DMS53 (cell line): ENCODE measurements around the gene SOX15.

Experiments
- DNase-seq: peaks from one replicate; lab custom pipeline; 2025; lab: John Stamatoyannopoulos, UW

Gene SOX15

DNA sequence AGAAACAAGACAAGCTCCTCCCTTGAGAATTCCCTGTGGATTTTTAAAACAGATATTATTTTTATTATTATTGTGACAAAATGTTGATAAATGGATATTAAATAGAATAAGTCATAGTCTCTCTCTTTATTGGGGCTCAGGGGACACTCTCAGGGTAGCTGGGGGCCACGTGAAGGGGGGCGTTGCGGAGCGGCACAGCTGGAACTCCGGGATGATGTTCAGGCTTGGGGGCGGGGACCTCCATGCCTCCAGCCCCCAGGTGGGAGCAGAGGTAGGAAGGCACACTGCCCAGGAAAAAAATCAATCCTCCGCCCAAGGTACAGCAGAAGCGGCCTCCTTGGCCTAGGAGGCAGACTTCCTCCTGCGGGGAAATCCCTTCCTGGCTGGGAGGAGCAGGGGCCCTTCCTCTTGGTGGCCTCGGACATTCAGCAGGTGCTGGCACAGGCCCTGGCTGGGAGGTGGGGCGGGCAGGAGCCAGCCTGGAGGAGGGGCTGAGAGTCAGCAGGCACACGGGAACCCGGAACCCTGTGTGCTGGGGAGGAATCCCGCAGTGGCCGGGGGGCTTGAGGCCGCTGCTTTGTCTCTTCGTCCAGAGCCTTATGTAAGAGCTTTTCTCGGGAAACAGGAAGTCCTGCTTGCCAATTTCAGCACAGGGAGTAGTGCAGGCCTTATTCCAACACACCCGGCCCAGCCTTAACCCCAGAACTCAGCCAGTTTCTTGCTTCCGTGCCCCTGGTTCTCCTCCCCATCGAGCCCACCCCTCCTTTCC lies 31.9 kb downstream of the SOX15 start:
- peak; percentile 97 for DNase-seq

DNA sequence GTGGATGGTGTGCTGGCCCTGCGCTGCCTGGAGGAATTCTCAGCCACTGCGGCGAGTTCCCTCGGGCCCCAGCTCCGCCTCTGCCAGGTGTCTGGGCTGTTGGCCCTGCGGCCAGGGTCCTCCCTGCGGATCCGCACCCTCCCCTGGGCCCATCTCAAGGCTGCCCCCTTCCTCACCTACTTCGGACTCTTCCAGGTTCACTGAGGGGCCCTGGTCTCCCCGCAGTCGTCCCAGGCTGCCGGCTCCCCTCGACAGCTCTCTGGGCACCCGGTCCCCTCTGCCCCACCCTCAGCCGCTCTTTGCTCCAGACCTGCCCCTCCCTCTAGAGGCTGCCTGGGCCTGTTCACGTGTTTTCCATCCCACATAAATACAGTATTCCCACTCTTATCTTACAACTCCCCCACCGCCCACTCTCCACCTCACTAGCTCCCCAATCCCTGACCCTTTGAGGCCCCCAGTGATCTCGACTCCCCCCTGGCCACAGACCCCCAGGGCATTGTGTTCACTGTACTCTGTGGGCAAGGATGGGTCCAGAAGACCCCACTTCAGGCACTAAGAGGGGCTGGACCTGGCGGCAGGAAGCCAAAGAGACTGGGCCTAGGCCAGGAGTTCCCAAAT lies 32.6 kb downstream of the SOX15 start:
- no peak for DNase-seq

DNA sequence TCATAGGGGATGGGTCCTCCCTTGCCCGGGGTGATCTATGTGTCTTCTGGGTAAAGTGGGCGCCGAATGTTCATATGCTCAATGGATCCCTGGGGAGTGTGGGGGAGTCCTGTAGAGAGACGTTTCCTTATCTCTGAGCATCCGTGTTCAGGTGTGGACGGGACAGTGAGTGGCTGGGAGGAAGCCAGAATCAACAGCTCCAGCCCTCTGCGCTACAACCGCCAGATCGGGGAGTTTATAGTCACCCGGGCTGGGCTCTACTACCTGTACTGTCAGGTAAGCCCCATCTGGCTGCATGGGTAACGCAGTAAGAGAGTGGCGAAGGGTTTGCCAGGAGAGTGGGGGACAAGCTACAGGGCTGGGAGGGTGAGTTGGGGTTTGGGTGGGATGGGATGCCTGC lies 33.3 kb downstream of the SOX15 start:
- DNase-seq, result no peak

DNA sequence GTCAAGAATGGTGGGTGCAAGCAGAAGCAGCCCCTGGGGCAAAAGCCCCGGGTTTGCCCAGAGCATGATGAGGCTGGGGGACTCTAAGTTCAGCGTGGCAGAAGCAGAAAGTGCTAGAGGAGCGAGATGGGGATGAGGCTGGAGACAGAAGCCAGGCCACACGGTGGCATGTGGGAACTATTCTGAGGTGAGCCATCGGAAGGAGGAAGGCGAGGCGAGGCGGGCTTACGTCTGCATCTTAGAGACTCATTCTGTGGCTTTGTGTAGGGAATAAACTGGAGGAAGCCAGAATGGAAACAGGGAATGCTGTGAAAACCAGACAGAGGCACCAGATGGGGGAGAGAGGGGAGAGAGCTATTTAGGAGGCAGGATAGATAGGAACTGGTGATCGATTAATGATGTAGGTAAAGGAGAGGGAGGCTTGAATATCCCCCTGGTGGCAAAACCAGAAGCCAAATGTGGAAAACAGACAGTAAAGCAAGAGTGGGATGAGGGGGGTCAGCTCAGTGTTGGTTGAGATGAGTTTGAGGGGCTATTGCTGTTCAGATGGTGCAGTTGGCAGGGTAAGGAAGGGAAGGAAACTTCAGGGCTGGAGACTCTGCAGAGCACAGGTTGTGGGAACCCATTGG lies 34.5 kb downstream of the SOX15 start:
- no peak for DNase-seq

DNA sequence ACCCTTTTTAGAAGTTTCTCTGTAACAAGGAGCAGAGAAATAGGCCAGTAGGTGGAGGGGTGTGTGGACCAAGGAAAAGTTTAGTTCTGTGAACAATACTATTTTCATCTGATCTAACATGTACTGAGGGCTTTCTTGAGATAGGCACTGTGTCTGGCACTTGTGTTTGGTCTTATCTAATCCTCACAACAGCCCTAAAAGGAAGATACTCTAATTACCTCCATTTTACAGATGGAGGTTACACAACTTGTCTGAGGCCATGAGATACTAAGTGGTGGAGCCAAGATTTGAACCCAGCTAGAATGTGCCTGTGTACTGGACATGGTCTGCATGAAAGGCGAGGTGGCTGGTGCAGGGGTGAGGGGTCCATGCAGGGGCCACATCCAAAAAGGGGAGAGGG lies 36.5 kb downstream of the SOX15 start:
- DNase-seq, result no peak

DNA sequence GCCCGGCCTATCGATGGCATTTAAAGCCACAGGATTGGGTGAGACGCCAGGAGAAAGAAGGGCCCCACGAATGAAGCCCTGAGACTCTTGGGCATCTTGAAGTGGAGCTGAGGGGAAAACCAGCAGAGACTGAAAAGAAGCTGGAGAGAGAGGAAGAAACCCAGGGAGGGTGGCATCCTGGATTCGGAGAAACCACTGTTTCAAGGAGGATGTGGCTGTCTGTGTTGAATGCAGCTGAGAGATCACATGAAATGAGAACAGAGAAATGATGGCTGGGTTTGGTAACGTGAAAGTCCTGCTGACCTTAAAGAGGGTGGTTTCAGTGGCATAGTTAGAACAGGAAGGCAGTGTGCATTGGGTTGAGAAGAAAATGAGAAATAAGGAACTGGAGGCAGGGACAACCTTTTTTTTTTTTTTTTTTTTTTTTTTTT lies 37.3 kb downstream of the SOX15 start:
- DNase-seq, result no peak

DNA sequence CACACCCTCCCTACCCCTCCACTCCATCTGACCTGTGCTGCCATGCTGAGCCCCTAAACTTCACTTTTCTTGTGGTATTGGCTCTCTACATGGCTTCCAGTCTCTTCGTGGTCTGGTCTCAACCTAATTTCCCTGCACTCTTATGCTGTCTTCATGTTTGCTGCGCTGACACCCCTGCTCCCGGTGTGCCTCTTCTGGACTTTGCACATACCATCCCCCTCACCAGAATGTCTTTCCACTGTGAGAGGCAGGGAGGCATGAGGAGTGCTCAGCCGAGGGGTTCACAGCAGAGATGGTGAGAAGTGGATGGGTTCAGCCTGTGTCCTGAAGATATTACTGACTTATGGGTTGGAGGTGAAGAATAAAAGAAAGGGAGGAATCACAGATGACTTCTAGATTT lies 38.5 kb downstream of the SOX15 start:
- DNase-seq, result no peak

DNA sequence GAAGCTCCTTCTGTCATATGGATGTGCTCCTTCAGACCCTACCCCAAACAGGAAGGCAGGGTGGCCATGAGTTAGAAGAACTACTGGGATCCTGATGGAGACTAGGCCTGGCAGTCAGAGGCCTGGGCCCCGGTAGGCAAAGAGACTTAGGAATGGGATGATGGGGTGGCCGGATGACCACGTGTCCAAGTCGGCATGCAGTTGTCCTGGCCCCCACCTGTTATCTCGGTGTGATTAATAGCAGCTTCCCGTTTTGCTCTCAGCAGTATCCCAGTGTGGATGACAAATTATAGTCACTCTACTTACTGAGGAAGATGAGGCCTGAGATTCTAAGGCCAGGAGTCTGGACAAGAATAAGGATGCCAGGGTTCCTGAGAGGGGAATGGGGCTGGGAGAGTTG lies 39.5 kb downstream of the SOX15 start:
- DNase-seq, result no peak

DNA sequence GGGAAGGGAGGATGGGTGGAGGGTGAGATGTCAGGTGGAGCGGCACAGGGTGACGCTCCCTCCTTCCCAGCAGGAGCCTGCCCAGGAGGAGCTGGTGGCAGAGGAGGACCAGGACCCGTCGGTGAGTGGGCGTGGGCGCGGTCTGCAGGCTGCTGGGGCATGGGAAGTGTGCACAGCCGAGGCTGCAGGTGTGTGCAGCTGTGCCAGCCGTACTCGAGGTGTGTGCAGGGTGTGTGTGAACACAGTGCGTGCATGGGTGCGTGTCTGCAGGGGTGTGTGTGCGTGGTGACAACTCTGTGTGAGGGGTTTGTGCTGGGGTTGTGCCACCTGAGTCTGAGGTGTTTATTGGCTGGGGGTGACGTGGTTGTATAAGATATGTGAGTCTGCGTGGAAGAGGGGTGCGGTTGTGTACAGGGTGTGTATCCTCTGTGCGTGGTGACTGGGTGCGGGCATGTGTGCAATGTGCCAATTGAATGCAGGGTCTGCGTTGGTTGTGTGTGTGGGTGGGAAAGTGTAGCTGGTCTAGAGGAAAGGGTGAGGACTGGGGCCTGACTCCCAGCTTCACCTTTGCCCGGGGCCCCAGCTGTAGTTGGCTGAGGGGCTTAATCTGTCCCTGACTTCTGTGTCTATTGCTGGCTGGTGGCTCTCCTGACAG lies 40.4 kb downstream of the SOX15 start:
- DNase-seq, result peak; percentile 62

DNA sequence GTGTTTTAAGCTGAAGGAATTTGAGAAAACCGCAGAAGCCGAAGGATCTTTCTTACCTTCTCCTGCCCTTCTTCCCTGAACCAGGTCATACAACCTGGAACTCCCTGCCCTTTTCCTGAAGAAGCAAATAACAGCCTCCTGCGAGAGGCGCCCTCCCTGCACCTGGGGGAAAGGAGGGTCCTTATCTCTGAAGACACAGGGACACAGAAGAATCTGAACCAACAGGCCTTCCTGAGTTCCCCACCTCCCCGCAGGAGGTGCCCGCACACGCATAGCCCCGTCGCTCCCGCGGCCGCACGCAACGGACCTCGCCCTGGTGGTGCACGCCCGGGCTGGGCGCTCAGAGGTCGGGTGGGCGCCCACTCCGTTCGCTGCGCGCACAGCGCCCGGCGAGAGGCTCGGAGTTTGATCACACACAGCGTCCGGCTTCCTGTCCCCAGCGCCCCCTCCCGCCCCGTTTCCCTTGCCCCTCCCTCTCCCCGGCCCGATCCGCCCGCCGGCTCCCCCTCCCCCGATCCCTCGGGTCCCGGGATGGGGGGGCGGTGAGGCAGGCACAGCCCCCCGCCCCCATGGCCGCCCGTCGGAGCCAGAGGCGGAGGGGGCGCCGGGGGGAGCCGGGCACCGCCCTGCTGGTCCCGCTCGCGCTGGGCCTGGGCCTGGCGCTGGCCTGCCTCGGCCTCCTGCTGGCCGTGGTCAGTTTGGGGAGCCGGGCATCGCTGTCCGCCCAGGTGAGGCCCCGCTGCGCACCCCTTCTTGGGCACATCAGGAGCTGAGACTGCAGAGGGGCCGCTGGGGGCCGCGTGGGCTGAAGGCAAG lies 41.1 kb downstream of the SOX15 start, which contains the start of gene TNFSF12:
Gene TNFSF12 (plus strand): TSS at position 474 of the 816 bp plus-strand sequence. CDS start 96 bp downstream, at position 570.
- peak; percentile 68 for DNase-seq

DNA sequence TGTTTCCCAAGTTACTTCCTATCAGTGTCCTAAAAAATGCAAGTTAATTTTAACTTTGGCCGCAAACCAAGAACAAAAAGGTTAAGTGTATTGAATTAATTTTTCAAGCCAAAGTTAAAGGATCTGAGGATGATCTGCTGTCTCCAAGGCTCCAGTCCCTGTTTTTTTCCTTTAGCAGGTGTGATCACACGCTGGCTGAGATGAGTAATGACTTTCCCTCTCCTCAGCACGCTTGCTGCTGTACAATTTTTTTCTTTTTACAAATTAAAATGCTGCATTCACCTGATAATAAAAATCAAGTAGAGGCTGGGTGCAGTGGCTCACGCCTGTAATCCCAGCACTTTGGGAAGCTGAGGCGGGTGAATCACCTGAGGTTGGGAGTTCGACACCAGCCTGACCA lies 45.0 kb downstream of the SOX15 start:
- DNase-seq, result no peak

DNA sequence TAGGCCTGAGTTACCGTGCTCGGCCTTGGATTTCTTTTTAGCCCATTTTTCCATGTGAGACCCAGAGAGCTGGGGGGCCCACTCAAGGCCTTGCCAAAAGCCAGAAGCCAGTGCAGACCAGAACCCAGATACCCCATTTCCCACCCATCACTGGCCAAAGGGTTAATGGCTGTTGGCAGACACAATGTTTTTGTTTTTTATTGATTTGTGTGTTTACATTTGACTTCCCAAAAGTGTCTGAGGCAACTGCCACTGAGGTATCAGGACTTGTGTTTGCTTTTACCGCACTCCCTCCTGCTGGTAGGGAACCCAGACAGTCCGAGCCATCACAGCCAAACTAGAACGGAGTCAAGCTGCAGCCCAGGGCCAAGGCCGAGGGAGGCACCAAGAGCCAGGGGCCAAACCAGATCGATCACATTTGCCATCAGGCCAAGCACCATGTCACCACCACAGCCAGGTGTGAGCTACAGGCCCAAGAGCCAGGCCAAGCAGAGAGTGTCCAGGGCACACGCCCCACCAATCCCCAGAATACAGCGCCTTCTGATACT lies 48.7 kb downstream of the SOX15 start:
- DNase-seq, result no peak

DNA sequence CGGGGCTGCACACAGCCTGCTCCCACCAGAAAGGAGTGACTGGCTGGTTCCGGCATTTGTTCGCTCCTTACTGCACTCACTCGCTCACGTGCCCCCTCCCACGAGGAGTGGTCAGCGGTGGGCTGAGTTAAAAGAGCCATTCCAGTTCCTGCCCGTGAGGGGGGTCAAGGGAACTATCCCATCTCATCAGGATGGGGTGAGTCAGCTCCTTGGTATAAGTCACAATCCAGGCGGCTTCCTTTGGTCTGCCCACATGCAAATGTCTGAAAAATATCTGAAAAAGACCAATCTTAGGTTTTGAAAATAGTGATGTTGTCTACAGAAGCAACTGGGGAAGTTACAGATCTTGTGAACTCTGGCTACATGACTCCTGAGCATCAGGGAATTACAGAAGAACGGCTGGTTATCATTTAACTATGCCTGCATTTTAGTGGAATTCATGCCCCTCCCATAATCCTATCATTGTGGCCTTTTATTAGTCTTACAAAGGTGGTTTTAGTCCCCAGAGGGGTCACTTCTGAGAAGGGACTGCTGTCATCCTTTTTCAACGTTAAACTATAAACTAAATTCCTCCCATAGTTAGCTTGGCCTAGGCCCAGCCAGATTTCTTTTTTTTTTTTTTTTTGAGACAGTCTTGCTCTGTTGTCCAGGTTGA lies 50.9 kb downstream of the SOX15 start:
- DNase-seq, result no peak
